GM18907 (cell line): Measurements from ENCODE around the gene SCIN.
A peak's percentile ranks its signal among the peaks of the same experiment; 100 is the strongest.
"Not testable (repeated sequence)": the region's sequence is repeated elsewhere in the genome, so short reads cannot be mapped to it uniquely, and the experiment has no call there.

Experiments
- ATAC-seq: cut with Tn5 transposase; IDR thresholded peaks from one replicate; pipeline ENCODE4 v1.9.1; 2021; ENCODE audit warnings: mild to moderate bottlenecking, moderate library complexity; ENCODE audit not compliant: unreplicated experiment

SCIN gene

GRCh38 chr7:12610899-12611298, 40.4 kb downstream of the SCIN start:
- no peak for ATAC-seq

- no peak for ATAC-seq
These were observed 42.1 kb downstream of the SCIN start for GRCh38 chr7:12612622-12613021.

- ATAC-seq, result no peak
These were observed 49.0 kb downstream of the SCIN start for GRCh38 chr7:12619461-12620069.

- no peak for ATAC-seq
These were observed 49.9 kb downstream of the SCIN start for GRCh38 chr7:12620371-12620770.

- ATAC-seq, result no peak
These were observed 52.7 kb downstream of the SCIN start for GRCh38 chr7:12623223-12623622.

GRCh38 chr7:12623885-12624498, 53.5 kb downstream of the SCIN start:
- ATAC-seq, result no peak

GRCh38 chr7:12625836-12626235, 55.3 kb downstream of the SCIN start:
- no peak for ATAC-seq

GRCh38 chr7:12629816-12630512, 59.4 kb downstream of the SCIN start:
- no peak for ATAC-seq

GRCh38 chr7:12630513-12630819, 59.9 kb downstream of the SCIN start:
- no peak for ATAC-seq

- ATAC-seq, result no peak
These were observed 63.1 kb downstream of the SCIN start for GRCh38 chr7:12633582-12633981.

- peak; percentile 78 for ATAC-seq
These were observed 65.3 kb downstream of the SCIN start for GRCh38 chr7:12635830-12636229.

GRCh38 chr7:12637328-12637727, 66.8 kb downstream of the SCIN start:
- no peak for ATAC-seq

GRCh38 chr7:12637819-12638592, 67.5 kb downstream of the SCIN start:
- peak; percentile 68 for ATAC-seq

GRCh38 chr7:12638851-12639456, 68.4 kb downstream of the SCIN start:
- peak; percentile 55 for ATAC-seq

- ATAC-seq, result no peak
These were observed 70.0 kb downstream of the SCIN start for GRCh38 chr7:12640299-12641096.

- no peak for ATAC-seq
These were observed 70.7 kb downstream of the SCIN start for GRCh38 chr7:12641196-12641595.

GRCh38 chr7:12642508-12642907, 72.0 kb downstream of the SCIN start:
- ATAC-seq, result no peak

- no peak for ATAC-seq
These were observed 72.6 kb downstream of the SCIN start for GRCh38 chr7:12643001-12643643.

- no peak for ATAC-seq
These were observed 73.1 kb downstream of the SCIN start for GRCh38 chr7:12643644-12644043.

GRCh38 chr7:12645212-12645611, 74.7 kb downstream of the SCIN start:
- ATAC-seq, result not testable (repeated sequence)
